GM23338 (cell line): Measurements from ENCODE around the gene TAGAP. TPM values are rescaled to one million over a fixed set of nuclear protein-coding genes. Genes with fewer than 3 reads are reported as not detected.
"Not testable (repeated sequence)": the region's sequence is repeated elsewhere in the genome, so short reads cannot be mapped to it uniquely, and the experiment has no call there.

Source experiments
- ATAC-seq: fragments of 200-7000 bp; cut with Tn5 transposase; 3 replicates; pipeline ENCODE4 v1.9.1; 2020
- DNase-seq: peaks from one replicate; pipeline ENCODE4 v3.0.0-alpha.2; 2015; ENCODE audit warnings: low spot score
- H2AFZ ChIP-seq: fragments of 200-600 bp; sonication (generic); 2 replicates; pipeline ENCODE4 v1.8.0; 2016; ENCODE audit warnings: antibody characterized with exemption, mild to moderate bottlenecking, moderate library complexity
- H3F3A ChIP-seq: fragments of 200-600 bp; sonication (generic); replicated peaks from 2 replicates; pipeline ENCODE4 v1.8.0; 2017; ENCODE audit warnings: antibody characterized with exemption, mixed run types, low read depth
- H3K27ac ChIP-seq: fragments of 200-600 bp; sonication (generic); 2 replicates; pipeline ENCODE4 v1.6.1; 2016; ENCODE audit warnings: low read depth
- H3K27me3 ChIP-seq: fragments of 200-600 bp; sonication (generic); 2 replicates; pipeline ENCODE4 v1.8.0; 2016; ENCODE audit warnings: mild to moderate bottlenecking, mixed run types, moderate library complexity; ENCODE audit not compliant: insufficient read depth
- H3K36me3 ChIP-seq: fragments of 200-600 bp; sonication (generic); 2 replicates; pipeline ENCODE4 v1.8.0; 2016; ENCODE audit warnings: mild to moderate bottlenecking; ENCODE audit not compliant: insufficient read depth
- H3K4me1 ChIP-seq: fragments of 200-600 bp; sonication (generic); 2 replicates; pipeline ENCODE4 v1.8.0; 2016; ENCODE audit warnings: mild to moderate bottlenecking, moderate library complexity; ENCODE audit not compliant: insufficient read depth
- H3K4me2 ChIP-seq: fragments of 200-600 bp; sonication (generic); 2 replicates; pipeline ENCODE4 v1.7.1; 2017; ENCODE audit warnings: mixed run types
- H3K4me3 ChIP-seq: fragments of 200-600 bp; sonication (generic); 2 replicates; pipeline ENCODE4 v1.6.1; 2016; ENCODE audit warnings: mixed run types
- H3K79me2 ChIP-seq: fragments of 200-600 bp; sonication (generic); replicated peaks from 2 replicates; pipeline ENCODE4 v1.8.0; 2017; ENCODE audit warnings: mild to moderate bottlenecking; ENCODE audit not compliant: insufficient read depth
- H3K9me2 ChIP-seq: fragments of 200-600 bp; sonication (generic); 2 replicates; pipeline ENCODE4 v1.8.0; 2017; ENCODE audit not compliant: insufficient read depth
- H4K20me1 ChIP-seq: fragments of 200-600 bp; sonication (generic); replicated peaks from 2 replicates; pipeline ENCODE4 v1.8.0; 2017; ENCODE audit warnings: mild to moderate bottlenecking; ENCODE audit not compliant: insufficient read depth
- H3K27ac Mint-ChIP-seq: 2 replicates; pipeline ENCODE4 v1.8.0; 2020; ENCODE audit warnings: inconsistent platforms, mild to moderate bottlenecking, moderate library complexity, mixed read lengths
- H3K27me3 Mint-ChIP-seq: 3 replicates; pipeline ENCODE4 v1.8.0; 2022; ENCODE audit warnings: low read depth, mild to moderate bottlenecking, moderate library complexity, mixed read lengths, inconsistent platforms; ENCODE audit not compliant: insufficient read depth, poor library complexity
- H3K36me3 Mint-ChIP-seq: 3 replicates; pipeline ENCODE4 v1.8.0; 2021; ENCODE audit warnings: low read depth, mild to moderate bottlenecking, inconsistent platforms, moderate library complexity, mixed read lengths
- H3K4me1 Mint-ChIP-seq: 3 replicates; pipeline ENCODE4 v1.8.0; 2020; ENCODE audit warnings: mild to moderate bottlenecking, inconsistent platforms, mixed read lengths
- H3K4me3 Mint-ChIP-seq: 3 replicates; pipeline ENCODE4 v1.8.0; 2021; ENCODE audit warnings: moderate library complexity, mild to moderate bottlenecking, inconsistent platforms, mixed read lengths
- H3K9me3 Mint-ChIP-seq: 3 replicates; pipeline ENCODE4 v1.8.0; 2020; ENCODE audit warnings: moderate library complexity, mild to moderate bottlenecking, inconsistent platforms, mixed read lengths
- CREB1 ChIP-seq: fragments of 250-450 bp; sonication (Bioruptor Pico); IDR thresholded peaks from 2 replicates; pipeline ENCODE4 v1.5.0; 2020; ENCODE audit warnings: low read depth, mild to moderate bottlenecking, moderate library complexity
- EZH2 ChIP-seq: fragments of 200-600 bp; sonication (generic); IDR thresholded peaks from one replicate; pipeline ENCODE4 v1.8.0; 2017; ENCODE audit warnings: antibody characterized with exemption, mild to moderate bottlenecking, low read depth; ENCODE audit not compliant: unreplicated experiment
- JUNB ChIP-seq: IDR thresholded peaks from one replicate; pipeline ENCODE4 v1.6.1; 2016; ENCODE audit warnings: antibody characterized with exemption; ENCODE audit not compliant: unreplicated experiment
- POLR2AphosphoS5 ChIP-seq: IDR thresholded peaks from 2 replicates; pipeline ENCODE4 v1.6.1; 2016; ENCODE audit warnings: antibody characterized with exemption, low read depth
- STAT1 ChIP-seq: IDR thresholded peaks from one replicate; pipeline ENCODE4 v1.6.1; 2016; ENCODE audit warnings: antibody characterized with exemption; ENCODE audit not compliant: unreplicated experiment
- ZNF114 ChIP-seq: fragments of 250-450 bp; sonication (Bioruptor Pico); IDR thresholded peaks from 2 replicates; pipeline ENCODE4 v1.5.0; 2020; ENCODE audit warnings: mild to moderate bottlenecking, moderate library complexity
- ZNF331 ChIP-seq: fragments of 250-450 bp; sonication (Bioruptor Pico); IDR thresholded peaks from 2 replicates; pipeline ENCODE4 v1.5.0; 2020; ENCODE audit warnings: low read depth, mild to moderate bottlenecking, moderate library complexity
- polyA plus RNA-seq: library from polyadenylated mRNA; unstranded; fragments of >200 nt; fragmentation: Nextera tagmentation; extraction: Ambion mirVana; gene quantifications from 2 replicates; pipeline ENCODE4 v1.2.1, GENCODE V29; 2016
- total RNA-seq: library from RNA; depleted of rRNA; stranded (reverse); fragments of >200 nt; shearing (Covaris generic); gene quantifications from 2 replicates; pipeline ENCODE4 v1.2.3, GENCODE V29; 2014
- TF ChIP-seq, protein P1 (sequence below): IDR thresholded peaks from 2 replicates; pipeline ENCODE4 v1.6.1; 2016; ENCODE audit warnings: antibody characterized with exemption
- TF ChIP-seq, protein P2 (sequence below): fragments of 250-450 bp; sonication (Bioruptor Pico); IDR thresholded peaks from 2 replicates; pipeline ENCODE4 v1.5.0; 2020; ENCODE audit warnings: mild to moderate bottlenecking, moderate library complexity

Gene TAGAP
- total and polyA plus RNA-seq, 2 experiments from 2014 or later = not detected

DNA sequence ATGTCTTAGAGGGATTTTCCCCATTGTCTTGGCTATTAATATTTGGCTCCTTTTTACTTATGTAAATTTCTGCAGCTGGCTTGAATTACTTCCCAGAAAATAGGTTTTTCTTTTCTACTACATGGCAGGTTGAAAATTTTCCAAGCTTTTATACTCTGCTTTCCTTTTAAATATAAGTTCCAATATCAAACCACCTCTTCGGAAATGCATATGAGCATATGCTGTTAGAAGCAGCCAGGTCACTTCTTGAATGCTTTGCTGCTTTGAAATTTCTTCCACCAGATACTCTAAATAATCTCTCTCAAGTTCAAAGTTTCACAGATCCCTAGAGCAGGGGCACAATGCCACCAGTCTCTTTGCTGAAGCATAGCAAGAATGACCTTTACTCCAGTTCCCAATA, 19.6 kb downstream of the TAGAP start:
- H3K36me3 Mint-ChIP-seq = peaks cover 18% of the 10 kb centered on the region
- not testable (repeated sequence) for ATAC-seq, H3K27ac Mint-ChIP-seq

DNA sequence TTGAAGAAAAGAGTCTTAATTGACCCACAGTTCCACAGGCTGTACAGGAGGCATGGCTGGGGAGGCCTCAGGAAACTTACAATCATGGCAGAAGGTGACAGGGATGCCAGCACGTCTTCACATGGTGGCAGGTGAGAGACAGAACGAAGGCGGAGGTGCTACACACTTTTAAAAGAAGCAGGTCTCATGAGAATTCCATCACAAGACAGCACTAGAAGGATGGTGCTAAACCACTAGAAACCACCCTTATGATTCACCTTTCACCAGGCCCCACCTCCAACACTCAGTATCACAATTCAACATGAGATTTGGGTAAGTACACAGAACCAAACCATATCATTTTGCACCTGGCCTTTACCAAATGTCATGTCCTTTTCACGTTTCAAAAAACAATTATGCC, 20.9 kb downstream of the TAGAP start:
- Histone ChIP-seq H3K36me3 (no peaks in the 10 kb centered on the region), H3F3A (no peaks in the 10 kb centered on the region), H3K9me2 (no peaks in the 10 kb centered on the region), H3K4me3 (no peak overlapping the region), H3K79me2 (no peaks in the 10 kb centered on the region), H3K27ac (no peak overlapping the region), H2AFZ (no peak overlapping the region), H3K4me2 (no peak overlapping the region), H3K4me1 (no peaks in the 10 kb centered on the region), H4K20me1 (no peaks in the 10 kb centered on the region), H3K27me3 (no peaks in the 10 kb centered on the region)
- H3K27ac Mint-ChIP-seq = no peak overlapping the region
- TF ChIP-seq, protein P1, sequence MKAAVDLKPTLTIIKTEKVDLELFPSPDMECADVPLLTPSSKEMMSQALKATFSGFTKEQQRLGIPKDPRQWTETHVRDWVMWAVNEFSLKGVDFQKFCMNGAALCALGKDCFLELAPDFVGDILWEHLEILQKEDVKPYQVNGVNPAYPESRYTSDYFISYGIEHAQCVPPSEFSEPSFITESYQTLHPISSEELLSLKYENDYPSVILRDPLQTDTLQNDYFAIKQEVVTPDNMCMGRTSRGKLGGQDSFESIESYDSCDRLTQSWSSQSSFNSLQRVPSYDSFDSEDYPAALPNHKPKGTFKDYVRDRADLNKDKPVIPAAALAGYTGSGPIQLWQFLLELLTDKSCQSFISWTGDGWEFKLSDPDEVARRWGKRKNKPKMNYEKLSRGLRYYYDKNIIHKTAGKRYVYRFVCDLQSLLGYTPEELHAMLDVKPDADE = no peak
- no peaks in the 10 kb centered on the region for H3K4me1 Mint-ChIP-seq
- H3K4me3 Mint-ChIP-seq = no peak overlapping the region
- ATAC-seq (no peak), DNase-seq (no peak)
- H3K27me3 Mint-ChIP-seq = no peaks in the 10 kb centered on the region
- peaks cover 18% of the 10 kb centered on the region for H3K36me3 Mint-ChIP-seq
- H3K9me3 Mint-ChIP-seq = peaks cover 23% of the 10 kb centered on the region

More for the DNA sequence above, 19.6 kb downstream of the TAGAP start:
- not testable (repeated sequence) for H3K9me2 ChIP-seq, H3K4me1 ChIP-seq, H3K36me3 ChIP-seq, H3K27me3 Mint-ChIP-seq, H3K4me3 Mint-ChIP-seq, H3K4me2 ChIP-seq, H4K20me1 ChIP-seq, H3K27ac ChIP-seq, H3F3A ChIP-seq, H3K4me1 Mint-ChIP-seq, H2AFZ ChIP-seq, H3K27me3 ChIP-seq, H3K4me3 ChIP-seq, H3K79me2 ChIP-seq, DNase-seq
- peaks cover 23% of the 10 kb centered on the region for H3K9me3 Mint-ChIP-seq

DNA sequence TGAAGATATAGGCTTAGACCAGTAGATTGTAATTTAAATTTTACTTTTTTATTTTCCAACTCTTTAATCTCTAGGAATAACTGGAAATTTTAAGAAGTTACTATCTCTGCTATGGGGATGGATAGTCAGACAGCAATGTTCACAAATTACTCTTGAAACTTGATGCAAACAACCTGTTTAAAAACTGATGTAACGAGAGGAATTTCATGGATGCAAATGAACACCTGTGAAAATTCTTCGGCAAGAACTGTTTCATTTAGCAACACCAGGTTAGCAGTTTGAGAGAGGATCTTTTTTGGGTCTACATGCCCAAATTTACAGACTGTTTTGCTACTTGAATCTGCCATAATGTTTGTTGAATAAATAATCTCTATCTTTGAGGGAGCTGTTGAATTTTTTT, 24.8 kb downstream of the TAGAP start:
- Histone ChIP-seq H3K36me3 (no peaks in the 10 kb centered on the region), H3K4me3 (no peak overlapping the region), H3F3A (no peaks in the 10 kb centered on the region), H3K27me3 (no peaks in the 10 kb centered on the region), H4K20me1 (no peaks in the 10 kb centered on the region), H3K9me2 (no peaks in the 10 kb centered on the region), H3K27ac (no peak overlapping the region), H3K79me2 (no peaks in the 10 kb centered on the region), H3K4me1 (no peaks in the 10 kb centered on the region), H2AFZ (no peak overlapping the region), H3K4me2 (no peak overlapping the region)
- DNase-seq (no peak), ATAC-seq (no peak)
- Mint-ChIP-seq H3K36me3 (peaks cover 9% of the 10 kb centered on the region; the same call in 2 of the 3 replicates), H3K4me3 (no peak overlapping the region), H3K9me3 (peaks cover 14% of the 10 kb centered on the region), H3K27ac (no peak overlapping the region), H3K27me3 (no peaks in the 10 kb centered on the region), H3K4me1 (no peaks in the 10 kb centered on the region)
- no peak for TF ChIP-seq EZH2
- TF ChIP-seq, protein P2, sequence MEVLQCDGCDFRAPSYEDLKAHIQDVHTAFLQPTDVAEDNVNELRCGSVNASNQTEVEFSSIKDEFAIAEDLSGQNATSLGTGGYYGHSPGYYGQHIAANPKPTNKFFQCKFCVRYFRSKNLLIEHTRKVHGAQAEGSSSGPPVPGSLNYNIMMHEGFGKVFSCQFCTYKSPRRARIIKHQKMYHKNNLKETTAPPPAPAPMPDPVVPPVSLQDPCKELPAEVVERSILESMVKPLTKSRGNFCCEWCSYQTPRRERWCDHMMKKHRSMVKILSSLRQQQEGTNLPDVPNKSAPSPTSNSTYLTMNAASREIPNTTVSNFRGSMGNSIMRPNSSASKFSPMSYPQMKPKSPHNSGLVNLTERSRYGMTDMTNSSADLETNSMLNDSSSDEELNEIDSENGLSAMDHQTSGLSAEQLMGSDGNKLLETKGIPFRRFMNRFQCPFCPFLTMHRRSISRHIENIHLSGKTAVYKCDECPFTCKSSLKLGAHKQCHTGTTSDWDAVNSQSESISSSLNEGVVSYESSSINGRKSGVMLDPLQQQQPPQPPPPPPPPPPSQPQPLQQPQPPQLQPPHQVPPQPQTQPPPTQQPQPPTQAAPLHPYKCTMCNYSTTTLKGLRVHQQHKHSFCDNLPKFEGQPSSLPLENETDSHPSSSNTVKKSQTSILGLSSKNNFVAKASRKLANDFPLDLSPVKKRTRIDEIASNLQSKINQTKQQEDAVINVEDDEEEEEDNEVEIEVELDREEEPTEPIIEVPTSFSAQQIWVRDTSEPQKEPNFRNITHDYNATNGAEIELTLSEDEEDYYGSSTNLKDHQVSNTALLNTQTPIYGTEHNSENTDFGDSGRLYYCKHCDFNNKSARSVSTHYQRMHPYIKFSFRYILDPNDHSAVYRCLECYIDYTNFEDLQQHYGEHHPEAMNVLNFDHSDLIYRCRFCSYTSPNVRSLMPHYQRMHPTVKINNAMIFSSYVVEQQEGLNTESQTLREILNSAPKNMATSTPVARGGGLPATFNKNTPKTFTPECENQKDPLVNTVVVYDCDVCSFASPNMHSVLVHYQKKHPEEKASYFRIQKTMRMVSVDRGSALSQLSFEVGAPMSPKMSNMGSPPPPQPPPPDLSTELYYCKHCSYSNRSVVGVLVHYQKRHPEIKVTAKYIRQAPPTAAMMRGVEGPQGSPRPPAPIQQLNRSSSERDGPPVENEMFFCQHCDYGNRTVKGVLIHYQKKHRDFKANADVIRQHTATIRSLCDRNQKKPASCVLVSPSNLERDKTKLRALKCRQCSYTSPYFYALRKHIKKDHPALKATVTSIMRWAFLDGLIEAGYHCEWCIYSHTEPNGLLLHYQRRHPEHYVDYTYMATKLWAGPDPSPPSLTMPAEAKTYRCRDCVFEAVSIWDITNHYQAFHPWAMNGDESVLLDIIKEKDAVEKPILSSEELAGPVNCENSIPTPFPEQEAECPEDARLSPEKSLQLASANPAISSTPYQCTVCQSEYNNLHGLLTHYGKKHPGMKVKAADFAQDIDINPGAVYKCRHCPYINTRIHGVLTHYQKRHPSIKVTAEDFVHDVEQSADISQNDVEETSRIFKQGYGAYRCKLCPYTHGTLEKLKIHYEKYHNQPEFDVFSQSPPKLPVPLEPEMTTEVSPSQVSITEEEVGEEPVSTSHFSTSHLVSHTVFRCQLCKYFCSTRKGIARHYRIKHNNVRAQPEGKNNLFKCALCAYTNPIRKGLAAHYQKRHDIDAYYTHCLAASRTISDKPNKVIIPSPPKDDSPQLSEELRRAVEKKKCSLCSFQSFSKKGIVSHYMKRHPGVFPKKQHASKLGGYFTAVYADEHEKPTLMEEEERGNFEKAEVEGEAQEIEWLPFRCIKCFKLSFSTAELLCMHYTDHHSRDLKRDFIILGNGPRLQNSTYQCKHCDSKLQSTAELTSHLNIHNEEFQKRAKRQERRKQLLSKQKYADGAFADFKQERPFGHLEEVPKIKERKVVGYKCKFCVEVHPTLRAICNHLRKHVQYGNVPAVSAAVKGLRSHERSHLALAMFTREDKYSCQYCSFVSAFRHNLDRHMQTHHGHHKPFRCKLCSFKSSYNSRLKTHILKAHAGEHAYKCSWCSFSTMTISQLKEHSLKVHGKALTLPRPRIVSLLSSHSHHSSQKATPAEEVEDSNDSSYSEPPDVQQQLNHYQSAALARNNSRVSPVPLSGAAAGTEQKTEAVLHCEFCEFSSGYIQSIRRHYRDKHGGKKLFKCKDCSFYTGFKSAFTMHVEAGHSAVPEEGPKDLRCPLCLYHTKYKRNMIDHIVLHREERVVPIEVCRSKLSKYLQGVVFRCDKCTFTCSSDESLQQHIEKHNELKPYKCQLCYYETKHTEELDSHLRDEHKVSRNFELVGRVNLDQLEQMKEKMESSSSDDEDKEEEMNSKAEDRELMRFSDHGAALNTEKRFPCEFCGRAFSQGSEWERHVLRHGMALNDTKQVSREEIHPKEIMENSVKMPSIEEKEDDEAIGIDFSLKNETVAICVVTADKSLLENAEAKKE (CRISPR knock-in tag) = no peak
- no peak for TF ChIP-seq ZNF114
- TF ChIP-seq ZNF331 (CRISPR knock-in tag) = no peak
- TF ChIP-seq CREB1 (CRISPR knock-in tag) = no peak
- no peak for TF ChIP-seq JUNB
- TF ChIP-seq, protein P1 = no peak
- TF ChIP-seq POLR2AphosphoS5 = no peak
- TF ChIP-seq STAT1 = no peak
